ENCODE measurements around the gene OR7D2.

- TF ChIP-seq POLR2A (IDR thresholded peaks at IDR 0.05) = no peak
- TF ChIP-seq, protein P1, sequence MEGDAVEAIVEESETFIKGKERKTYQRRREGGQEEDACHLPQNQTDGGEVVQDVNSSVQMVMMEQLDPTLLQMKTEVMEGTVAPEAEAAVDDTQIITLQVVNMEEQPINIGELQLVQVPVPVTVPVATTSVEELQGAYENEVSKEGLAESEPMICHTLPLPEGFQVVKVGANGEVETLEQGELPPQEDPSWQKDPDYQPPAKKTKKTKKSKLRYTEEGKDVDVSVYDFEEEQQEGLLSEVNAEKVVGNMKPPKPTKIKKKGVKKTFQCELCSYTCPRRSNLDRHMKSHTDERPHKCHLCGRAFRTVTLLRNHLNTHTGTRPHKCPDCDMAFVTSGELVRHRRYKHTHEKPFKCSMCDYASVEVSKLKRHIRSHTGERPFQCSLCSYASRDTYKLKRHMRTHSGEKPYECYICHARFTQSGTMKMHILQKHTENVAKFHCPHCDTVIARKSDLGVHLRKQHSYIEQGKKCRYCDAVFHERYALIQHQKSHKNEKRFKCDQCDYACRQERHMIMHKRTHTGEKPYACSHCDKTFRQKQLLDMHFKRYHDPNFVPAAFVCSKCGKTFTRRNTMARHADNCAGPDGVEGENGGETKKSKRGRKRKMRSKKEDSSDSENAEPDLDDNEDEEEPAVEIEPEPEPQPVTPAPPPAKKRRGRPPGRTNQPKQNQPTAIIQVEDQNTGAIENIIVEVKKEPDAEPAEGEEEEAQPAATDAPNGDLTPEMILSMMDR (IDR thresholded peaks at IDR 0.05) = no peak
These were observed 27.4 kb upstream of the OR7D2 start for GRCh38 chr19:9151367-9151766.

Data from lower leg skin (tissue), 3 donors.